Smooth muscle cell (in vitro differentiated cells): ENCODE measurements around the gene LRPPRC. TPM values are rescaled to one million over a fixed set of nuclear protein-coding genes. Genes with fewer than 3 reads are reported as not detected.
"Not testable (repeated sequence)": the region's sequence is repeated elsewhere in the genome, so short reads cannot be mapped to it uniquely, and the experiment has no call there.

Source experiments
- DNase-seq: peaks from one replicate; lab custom pipeline; 2025; ENCODE audit not compliant: unreplicated experiment; lab: John Stamatoyannopoulos, UW
- H2AFZ ChIP-seq: fragments of 200-600 bp; sonication (generic); 2 replicates; pipeline ENCODE4 v1.6.0; 2016; ENCODE audit warnings: antibody characterized with exemption, low read depth, mild to moderate bottlenecking
- H3F3A ChIP-seq: fragments of 200-600 bp; sonication (generic); 2 replicates; pipeline ENCODE4 v1.6.0; 2017; ENCODE audit warnings: antibody characterized with exemption, low read depth
- H3K27ac ChIP-seq: fragments of 200-600 bp; sonication (generic); 2 replicates; pipeline ENCODE4 v1.5.1; 2016; ENCODE audit warnings: low read depth, mild to moderate bottlenecking
- H3K27me3 ChIP-seq: fragments of 200-600 bp; sonication (generic); 2 replicates; pipeline ENCODE4 v1.6.1; 2016; ENCODE audit warnings: low read depth, mild to moderate bottlenecking
- H3K36me3 ChIP-seq: fragments of 200-600 bp; sonication (generic); 2 replicates; pipeline ENCODE4 v1.5.1; 2016; ENCODE audit warnings: low read depth
- H3K4me1 ChIP-seq: fragments of 200-600 bp; sonication (generic); 2 replicates; pipeline ENCODE4 v1.5.1; 2016; ENCODE audit warnings: low read depth
- H3K4me2 ChIP-seq: fragments of 200-600 bp; sonication (generic); 2 replicates; pipeline ENCODE4 v1.6.0; 2016; ENCODE audit warnings: mild to moderate bottlenecking
- H3K4me3 ChIP-seq: fragments of 200-600 bp; sonication (generic); 2 replicates; pipeline ENCODE4 v1.5.1; 2016; ENCODE audit warnings: mild to moderate bottlenecking
- H3K79me2 ChIP-seq: fragments of 200-600 bp; sonication (generic); 2 replicates; pipeline ENCODE4 v1.6.0; 2016; ENCODE audit warnings: low read depth, mild to moderate bottlenecking
- H3K9ac ChIP-seq: fragments of 200-600 bp; sonication (generic); 2 replicates; pipeline ENCODE4 v1.6.0; 2016; ENCODE audit warnings: low read depth
- H3K9me3 ChIP-seq: fragments of 200-600 bp; sonication (generic); replicated peaks from 2 replicates; pipeline ENCODE4 v1.5.1; 2016; ENCODE audit warnings: low read depth
- H4K20me1 ChIP-seq: fragments of 200-600 bp; sonication (generic); 2 replicates; pipeline ENCODE4 v1.6.0; 2016; ENCODE audit warnings: low read depth
- CTCF ChIP-seq: fragments of 200-600 bp; sonication (generic); IDR thresholded peaks from 2 replicates; pipeline ENCODE4 v1.5.1; 2017; ENCODE audit warnings: borderline replicate concordance, mild to moderate bottlenecking, antibody characterized with exemption; ENCODE audit not compliant: insufficient read depth, poor library complexity, severe bottlenecking
- WGBS: methylation state at CpG from one replicate; pipeline ENCODE4 v1.1.7; 2016; ENCODE audit warnings: low lambda C conversion rate; 5-methylcytosine and 5-hydroxymethylcytosine counted together
- polyA plus RNA-seq: library from polyadenylated mRNA; unstranded; fragments of >200 nt; fragmentation: Nextera tagmentation; extraction: Ambion mirVana; gene quantifications from 2 replicates; pipeline ENCODE4 v1.2.1, GENCODE V29; 2016
- total RNA-seq: library from RNA; depleted of rRNA; stranded (reverse); fragments of >200 nt; gene quantifications from 2 replicates; pipeline ENCODE4 v1.2.3, GENCODE V29; 2014

The LRPPRC gene
- total and polyA plus RNA-seq, 2 experiments from 2014 or later: 19.9 to 45.6 TPM

GRCh38 chr2:44016282-44016681 lies 20.5 kb upstream of the LRPPRC start:
- no peaks in the 10 kb centered on the region for H3K4me1 ChIP-seq
- no peaks in the 10 kb centered on the region for H4K20me1 ChIP-seq
- H3K79me2 ChIP-seq: no peaks in the 10 kb centered on the region
- H3K36me3 ChIP-seq: no peaks in the 10 kb centered on the region
- no peak for TF ChIP-seq CTCF
- no peak overlapping the region for H3K9ac ChIP-seq
- DNase-seq: peak; percentile 1
- H3K27me3 ChIP-seq: no peaks in the 10 kb centered on the region
- no peaks in the 10 kb centered on the region for H3K9me3 ChIP-seq
- H3F3A ChIP-seq: no peaks in the 10 kb centered on the region
- no peak overlapping the region for H3K4me3 ChIP-seq
- H3K4me2 ChIP-seq: no peak overlapping the region
- no peak overlapping the region for H2AFZ ChIP-seq
- H3K27ac ChIP-seq: no peak overlapping the region
- WGBS: 37% methylated on average over 6 of the region's 6 CpGs

GRCh38 chr2:44015239-44015638 lies 19.4 kb upstream of the LRPPRC start:
- TF ChIP-seq CTCF: no peak
- Histone ChIP-seq H3F3A (no peaks in the 10 kb centered on the region), H3K9me3 (no peaks in the 10 kb centered on the region), H3K27me3 (no peaks in the 10 kb centered on the region), H3K4me1 (no peaks in the 10 kb centered on the region), H3K36me3 (no peaks in the 10 kb centered on the region), H2AFZ (no peak overlapping the region), H3K4me3 (no peak overlapping the region), H4K20me1 (no peaks in the 10 kb centered on the region), H3K9ac (no peak overlapping the region), H3K27ac (no peak overlapping the region), H3K79me2 (no peaks in the 10 kb centered on the region), H3K4me2 (no peak overlapping the region)
- no peak for DNase-seq
- WGBS: 79% methylated on average over 4 of the region's 4 CpGs

DNA sequence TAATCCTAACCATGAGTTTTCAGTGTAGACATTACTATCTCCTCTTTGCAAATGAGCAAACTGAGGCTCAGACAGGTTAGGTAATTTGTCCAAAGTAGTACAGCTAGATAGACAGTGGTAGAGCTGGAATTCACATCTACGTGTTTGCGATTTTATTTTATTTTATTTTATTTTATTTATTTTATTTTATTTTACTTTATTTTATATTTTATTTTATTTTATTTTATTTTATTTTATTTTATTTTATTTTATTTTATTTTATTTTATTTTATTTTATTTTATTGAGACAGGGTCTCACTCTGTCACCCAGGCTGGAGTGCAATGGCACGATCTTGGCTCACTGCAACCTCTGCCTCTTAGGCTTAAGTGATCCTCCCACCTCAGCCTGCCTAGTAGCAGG lies 17.4 kb upstream of the LRPPRC start:
- not testable (repeated sequence) for H3K27me3 ChIP-seq, H2AFZ ChIP-seq, H3K9me3 ChIP-seq, H3K27ac ChIP-seq, H3K9ac ChIP-seq, H3K4me2 ChIP-seq, H3F3A ChIP-seq, H3K79me2 ChIP-seq, H3K4me1 ChIP-seq, H4K20me1 ChIP-seq, H3K4me3 ChIP-seq, H3K36me3 ChIP-seq, DNase-seq
- 94% methylated on average over 3 of the region's 3 CpGs for WGBS

DNA sequence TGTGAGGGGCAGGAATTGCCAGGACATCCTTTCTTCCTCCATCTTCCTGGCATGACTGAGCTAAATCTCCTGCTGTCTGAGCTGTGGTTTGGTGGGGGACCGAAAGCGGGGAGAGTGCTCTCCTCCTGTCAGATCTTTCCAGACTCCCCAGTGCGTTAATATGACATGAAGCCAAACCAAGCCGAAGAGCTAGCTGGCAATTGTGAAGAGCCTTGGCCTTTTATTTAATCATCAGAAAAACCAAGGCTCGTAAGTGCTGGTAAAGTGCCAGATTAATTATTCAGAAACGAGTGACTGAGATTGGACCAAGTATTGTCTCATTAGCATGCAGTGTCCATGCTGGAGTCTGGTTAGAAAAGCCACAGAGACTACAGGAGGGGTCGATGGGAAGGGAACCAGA lies 14.5 kb upstream of the LRPPRC start:
- Histone ChIP-seq H3F3A (no peaks in the 10 kb centered on the region), H3K36me3 (no peaks in the 10 kb centered on the region), H4K20me1 (no peaks in the 10 kb centered on the region), H3K4me3 (no peak overlapping the region), H3K27me3 (no peaks in the 10 kb centered on the region), H3K79me2 (no peaks in the 10 kb centered on the region), H3K9ac (no peak overlapping the region), H3K9me3 (no peaks in the 10 kb centered on the region), H3K4me1 (no peaks in the 10 kb centered on the region), H3K27ac (no peak overlapping the region), H2AFZ (no peak overlapping the region), H3K4me2 (no peak overlapping the region)
- no peak for DNase-seq
- no peak for TF ChIP-seq CTCF
- 81% methylated on average over 7 of the region's 7 CpGs for WGBS
